Measurements from ENCODE around the gene SPATS2. TPM values are rescaled to one million over a fixed set of nuclear protein-coding genes. Genes with fewer than 3 reads are reported as not detected.

Gene SPATS2
- total and polyA plus RNA-seq, 10 of the 15 experiments (the other 5 are each of a cell fraction or from before 2014, with no cell fraction given) = 9.0 to 54.2 (median 27.5) TPM

DNA sequence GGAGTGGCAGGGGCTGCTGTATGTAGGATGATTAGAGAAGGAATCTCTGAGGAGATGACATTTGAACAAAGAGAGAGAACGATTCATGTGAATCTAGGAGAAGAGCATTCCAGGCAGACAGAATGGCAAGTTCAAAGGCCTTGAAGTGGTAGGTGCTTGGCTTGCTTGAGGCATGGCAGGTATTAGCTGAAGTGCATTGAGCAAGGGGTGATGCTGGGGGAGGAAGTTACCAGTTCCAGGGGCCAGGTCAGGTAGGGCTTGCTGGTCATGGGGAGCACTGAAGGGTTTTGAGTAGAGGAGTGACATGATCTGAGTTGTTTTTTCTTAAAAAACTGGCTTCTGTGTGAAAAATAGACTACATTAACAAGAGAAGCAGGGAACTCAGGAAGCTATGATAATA is 71.8 kb downstream of the SPATS2 start:
- ChIA-PET SMC1A (ENCODE audit: uncharacterized antibody, unreplicated experiment) (interaction anchor here (3.3 to 4.8 kb wide), 2 partner anchors 10 to 81 kb away, joined by 10 to 17 read pairs; no protein-coding TSS in a partner anchor), RAD21 (ENCODE audit: unreplicated experiment) (interaction anchor here (0.6 kb wide), 1 partner anchor 185 kb away, joined by 3 read pairs; no protein-coding TSS in a partner anchor), CTCF (interaction anchor here (0.6 to 5.6 kb wide), 3 partner anchors 26 to 150 kb away, joined by 3 to 25 read pairs (median 3); no protein-coding TSS in a partner anchor)

More for the DNA sequence above, 71.8 kb downstream of the SPATS2 start:
- H3K4me3 ChIP-seq = no peak overlapping the region
- no peaks in the 10 kb centered on the region for H4K20me1 ChIP-seq (ENCODE audit: control insufficient read depth, insufficient read depth)
- no peak overlapping the region for H3K4me2 ChIP-seq (ENCODE audit: control insufficient read depth, insufficient read depth)
- H3K9me3 ChIP-seq (replicated peaks; ENCODE audit: control insufficient read depth, insufficient read depth, low read length) = no peaks in the 10 kb centered on the region
- H3K27ac ChIP-seq (ENCODE audit: control insufficient read depth, insufficient read depth) = no peak overlapping the region
- in situ Hi-C loops (cut with MboI) (no loop called here), intact Hi-C loops (cut with micrococcal nuclease; ENCODE audit: unreplicated experiment) (no loop called here)
- H3K36me3 ChIP-seq (ENCODE audit: control insufficient read depth in 2 of 2, insufficient read depth in 2 of 2, low read length in 1 of 2) = no peaks in the 10 kb centered on the region; a peak in 1 of 4 replicates
- POLR2A ChIA-PET = no interaction called here
- no peaks in the 10 kb centered on the region for H3K27me3 ChIP-seq (replicated peaks in 1 of 2; ENCODE audit: control insufficient read depth in 2 of 2, insufficient read depth in 2 of 2, low read length in 1 of 2)
- ATAC-seq (no peak), FAIRE-seq (no peak), DNase-seq (ENCODE audit: low read depth, low spot score) (no peak)
- BruUV-seq (replicated peaks) = no TSS peak
- 100% methylated on average over 1 of the region's 1 CpG for WGBS (ENCODE audit: insufficient coverage, insufficient replicate concordance, low lambda C conversion rate, missing lambda C conversion rate)
- H3K9ac ChIP-seq (ENCODE audit: control insufficient read depth, insufficient read depth, low read length) = no peak overlapping the region
- H2AFZ ChIP-seq (ENCODE audit: control insufficient read depth, low read depth, low read length) = no peak overlapping the region
- peaks cover 23% of the 10 kb centered on the region for H3K79me2 ChIP-seq (ENCODE audit: control insufficient read depth, insufficient read depth, low read length)
- TF ChIP-seq, protein P1, sequence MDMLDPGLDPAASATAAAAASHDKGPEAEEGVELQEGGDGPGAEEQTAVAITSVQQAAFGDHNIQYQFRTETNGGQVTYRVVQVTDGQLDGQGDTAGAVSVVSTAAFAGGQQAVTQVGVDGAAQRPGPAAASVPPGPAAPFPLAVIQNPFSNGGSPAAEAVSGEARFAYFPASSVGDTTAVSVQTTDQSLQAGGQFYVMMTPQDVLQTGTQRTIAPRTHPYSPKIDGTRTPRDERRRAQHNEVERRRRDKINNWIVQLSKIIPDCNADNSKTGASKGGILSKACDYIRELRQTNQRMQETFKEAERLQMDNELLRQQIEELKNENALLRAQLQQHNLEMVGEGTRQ (IDR thresholded peaks at IDR 0.05; ENCODE audit: borderline replicate concordance, low read depth, low read length) = no peak
- no peak for TF ChIP-seq BRCA1 (IDR thresholded peaks at IDR 0.05; ENCODE audit: low read depth, low read length)
- TF ChIP-seq POLR2AphosphoS5 (IDR thresholded peaks at IDR 0.05; ENCODE audit: low read length) = no peak
- TF ChIP-seq, protein P2, sequence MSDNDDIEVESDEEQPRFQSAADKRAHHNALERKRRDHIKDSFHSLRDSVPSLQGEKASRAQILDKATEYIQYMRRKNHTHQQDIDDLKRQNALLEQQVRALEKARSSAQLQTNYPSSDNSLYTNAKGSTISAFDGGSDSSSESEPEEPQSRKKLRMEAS (IDR thresholded peaks at IDR 0.05; ENCODE audit: low read depth, low read length) = no peak
- no peak for TF ChIP-seq HDGF (IDR thresholded peaks at IDR 0.05)
- TF ChIP-seq, protein P3, sequence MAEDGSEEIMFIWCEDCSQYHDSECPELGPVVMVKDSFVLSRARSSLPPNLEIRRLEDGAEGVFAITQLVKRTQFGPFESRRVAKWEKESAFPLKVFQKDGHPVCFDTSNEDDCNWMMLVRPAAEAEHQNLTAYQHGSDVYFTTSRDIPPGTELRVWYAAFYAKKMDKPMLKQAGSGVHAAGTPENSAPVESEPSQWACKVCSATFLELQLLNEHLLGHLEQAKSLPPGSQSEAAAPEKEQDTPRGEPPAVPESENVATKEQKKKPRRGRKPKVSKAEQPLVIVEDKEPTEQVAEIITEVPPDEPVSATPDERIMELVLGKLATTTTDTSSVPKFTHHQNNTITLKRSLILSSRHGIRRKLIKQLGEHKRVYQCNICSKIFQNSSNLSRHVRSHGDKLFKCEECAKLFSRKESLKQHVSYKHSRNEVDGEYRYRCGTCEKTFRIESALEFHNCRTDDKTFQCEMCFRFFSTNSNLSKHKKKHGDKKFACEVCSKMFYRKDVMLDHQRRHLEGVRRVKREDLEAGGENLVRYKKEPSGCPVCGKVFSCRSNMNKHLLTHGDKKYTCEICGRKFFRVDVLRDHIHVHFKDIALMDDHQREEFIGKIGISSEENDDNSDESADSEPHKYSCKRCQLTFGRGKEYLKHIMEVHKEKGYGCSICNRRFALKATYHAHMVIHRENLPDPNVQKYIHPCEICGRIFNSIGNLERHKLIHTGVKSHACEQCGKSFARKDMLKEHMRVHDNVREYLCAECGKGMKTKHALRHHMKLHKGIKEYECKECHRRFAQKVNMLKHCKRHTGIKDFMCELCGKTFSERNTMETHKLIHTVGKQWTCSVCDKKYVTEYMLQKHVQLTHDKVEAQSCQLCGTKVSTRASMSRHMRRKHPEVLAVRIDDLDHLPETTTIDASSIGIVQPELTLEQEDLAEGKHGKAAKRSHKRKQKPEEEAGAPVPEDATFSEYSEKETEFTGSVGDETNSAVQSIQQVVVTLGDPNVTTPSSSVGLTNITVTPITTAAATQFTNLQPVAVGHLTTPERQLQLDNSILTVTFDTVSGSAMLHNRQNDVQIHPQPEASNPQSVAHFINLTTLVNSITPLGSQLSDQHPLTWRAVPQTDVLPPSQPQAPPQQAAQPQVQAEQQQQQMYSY (CRISPR knock-in tag; IDR thresholded peaks at IDR 0.05) = no peak
- no peak for TF ChIP-seq SIN3A (IDR thresholded peaks at IDR 0.05; ENCODE audit: low read depth, low read length)
- TF ChIP-seq FOS (IDR thresholded peaks at IDR 0.05; ENCODE audit: borderline replicate concordance, extremely low read depth, insufficient read length) = no peak
- no peak for TF ChIP-seq RBBP5 (conservative IDR thresholded peaks at IDR 0.05)
- TF ChIP-seq MTA2 (IDR thresholded peaks at IDR 0.05; ENCODE audit: low read depth) = no peak
- TF ChIP-seq GATAD2B (conservative IDR thresholded peaks at IDR 0.05; ENCODE audit: low read depth) = no peak
- TF ChIP-seq, protein P4, sequence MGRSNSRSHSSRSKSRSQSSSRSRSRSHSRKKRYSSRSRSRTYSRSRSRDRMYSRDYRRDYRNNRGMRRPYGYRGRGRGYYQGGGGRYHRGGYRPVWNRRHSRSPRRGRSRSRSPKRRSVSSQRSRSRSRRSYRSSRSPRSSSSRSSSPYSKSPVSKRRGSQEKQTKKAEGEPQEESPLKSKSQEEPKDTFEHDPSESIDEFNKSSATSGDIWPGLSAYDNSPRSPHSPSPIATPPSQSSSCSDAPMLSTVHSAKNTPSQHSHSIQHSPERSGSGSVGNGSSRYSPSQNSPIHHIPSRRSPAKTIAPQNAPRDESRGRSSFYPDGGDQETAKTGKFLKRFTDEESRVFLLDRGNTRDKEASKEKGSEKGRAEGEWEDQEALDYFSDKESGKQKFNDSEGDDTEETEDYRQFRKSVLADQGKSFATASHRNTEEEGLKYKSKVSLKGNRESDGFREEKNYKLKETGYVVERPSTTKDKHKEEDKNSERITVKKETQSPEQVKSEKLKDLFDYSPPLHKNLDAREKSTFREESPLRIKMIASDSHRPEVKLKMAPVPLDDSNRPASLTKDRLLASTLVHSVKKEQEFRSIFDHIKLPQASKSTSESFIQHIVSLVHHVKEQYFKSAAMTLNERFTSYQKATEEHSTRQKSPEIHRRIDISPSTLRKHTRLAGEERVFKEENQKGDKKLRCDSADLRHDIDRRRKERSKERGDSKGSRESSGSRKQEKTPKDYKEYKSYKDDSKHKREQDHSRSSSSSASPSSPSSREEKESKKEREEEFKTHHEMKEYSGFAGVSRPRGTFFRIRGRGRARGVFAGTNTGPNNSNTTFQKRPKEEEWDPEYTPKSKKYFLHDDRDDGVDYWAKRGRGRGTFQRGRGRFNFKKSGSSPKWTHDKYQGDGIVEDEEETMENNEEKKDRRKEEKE (IDR thresholded peaks at IDR 0.05) = no peak
- no peak for TF ChIP-seq SMAD1 (IDR thresholded peaks at IDR 0.05; ENCODE audit: low read depth, partially characterized antibody)
- no peak for TF ChIP-seq TCF12 (IDR thresholded peaks at IDR 0.05; ENCODE audit: low read depth, low read length)
- TF ChIP-seq, protein P5, sequence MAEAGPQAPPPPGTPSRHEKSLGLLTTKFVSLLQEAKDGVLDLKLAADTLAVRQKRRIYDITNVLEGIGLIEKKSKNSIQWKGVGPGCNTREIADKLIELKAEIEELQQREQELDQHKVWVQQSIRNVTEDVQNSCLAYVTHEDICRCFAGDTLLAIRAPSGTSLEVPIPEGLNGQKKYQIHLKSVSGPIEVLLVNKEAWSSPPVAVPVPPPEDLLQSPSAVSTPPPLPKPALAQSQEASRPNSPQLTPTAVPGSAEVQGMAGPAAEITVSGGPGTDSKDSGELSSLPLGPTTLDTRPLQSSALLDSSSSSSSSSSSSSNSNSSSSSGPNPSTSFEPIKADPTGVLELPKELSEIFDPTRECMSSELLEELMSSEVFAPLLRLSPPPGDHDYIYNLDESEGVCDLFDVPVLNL (IDR thresholded peaks at IDR 0.05; ENCODE audit: low read depth, low read length) = no peak
- TF ChIP-seq CHD2 (IDR thresholded peaks at IDR 0.05; ENCODE audit: borderline replicate concordance, low read depth, low read length) = no peak
- TF ChIP-seq STAT1 (conservative IDR thresholded peaks at IDR 0.05) = no peak
- H3K4me1 ChIP-seq (ENCODE audit: control insufficient read depth, insufficient read depth, low read length) = no peaks in the 10 kb centered on the region
